IMR-90 (cell line): ENCODE measurements around the gene ZNF559. TPM values are rescaled to one million over a fixed set of nuclear protein-coding genes. Genes with fewer than 3 reads are reported as not detected.

Source experiments
- ATAC-seq: fragments of 200-7000 bp; cut with Tn5 transposase; 2 replicates; pipeline ENCODE4 v1.9.1; 2020; ENCODE audit warnings: low read depth, mild to moderate bottlenecking, moderate library complexity
- BruUV-seq: library from RNA; stranded (reverse); fragments of 400-500 nt; replicated peaks from 2 replicates; lab custom pipeline; 2021; lab: Mats Ljungman, UMichigan
- CTCF ChIA-PET: fragments of 300-600 bp; formaldehyde crosslinking; extraction: SDS; loops from one replicate; lab custom pipeline; 2021; ENCODE audit warnings: antibody characterized with exemption; lab: Yijun Ruan, JAX
- POLR2A ChIA-PET: fragments of 300-600 bp; sonication (Branson Sonifier 250); formaldehyde crosslinking; loops from one replicate; lab custom pipeline; 2022; ENCODE audit warnings: antibody characterized with exemption; ENCODE audit not compliant: unreplicated experiment; lab: Charles Lee
- DNase-seq: peaks from one replicate; pipeline ENCODE4 v3.0.0; 2013
- H2AFZ ChIP-seq: replicated peaks from 2 replicates; pipeline ENCODE3; 2013; ENCODE audit warnings: low read length, mild to moderate bottlenecking; ENCODE audit not compliant: poor library complexity
- H2AK5ac ChIP-seq: 2 replicates; pipeline ENCODE4 v1.6.1; 2013; ENCODE audit warnings: low read depth, low read length, inconsistent platforms
- H2AK9ac ChIP-seq: replicated peaks from 2 replicates; pipeline ENCODE3; 2013; ENCODE audit warnings: mild to moderate bottlenecking, low read depth, low read length, moderate library complexity; ENCODE audit not compliant: poor library complexity
- H2BK120ac ChIP-seq: 2 replicates; pipeline ENCODE4 v1.6.1; 2013; ENCODE audit warnings: low read depth, low read length, inconsistent platforms
- H2BK15ac ChIP-seq: 3 replicates; pipeline ENCODE4 v1.6.1; 2013; ENCODE audit warnings: low read depth, low read length, inconsistent platforms
- H2BK20ac ChIP-seq: 2 replicates; pipeline ENCODE4 v1.6.1; 2013; ENCODE audit warnings: low read depth, mild to moderate bottlenecking, inconsistent platforms, low read length, moderate library complexity
- H2BK5ac ChIP-seq: 2 replicates; pipeline ENCODE4 v1.6.1; 2013; ENCODE audit warnings: mild to moderate bottlenecking, low read depth, low read length, inconsistent platforms; ENCODE audit not compliant: poor library complexity, severe bottlenecking
- H3K14ac ChIP-seq: replicated peaks from 2 replicates; pipeline ENCODE4 v1.6.1; 2013; ENCODE audit warnings: low read depth, low read length, inconsistent platforms
- H3K18ac ChIP-seq: 2 replicates; pipeline ENCODE4 v1.6.1; 2013; ENCODE audit warnings: low read depth, low read length, control low read depth
- H3K23ac ChIP-seq: 2 replicates; pipeline ENCODE4 v1.6.1; 2013; ENCODE audit warnings: low read depth, low read length, inconsistent platforms
- H3K27ac ChIP-seq: 2 replicates; pipeline ENCODE4 v1.5.1; 2013; ENCODE audit warnings: mild to moderate bottlenecking, control low read depth, low read length; ENCODE audit not compliant: insufficient read depth
- H3K27me3 ChIP-seq: 2 replicates; pipeline ENCODE4 v1.6.1; 2013; ENCODE audit warnings: low read length; ENCODE audit not compliant: control insufficient read depth, insufficient read depth
- H3K36me3 ChIP-seq: 2 replicates; pipeline ENCODE4 v1.6.1; 2013; ENCODE audit warnings: low read length, mixed read lengths; ENCODE audit not compliant: control insufficient read depth, insufficient read depth
- H3K4ac ChIP-seq: 2 replicates; pipeline ENCODE4 v1.6.1; 2013; ENCODE audit warnings: low read depth, low read length, inconsistent platforms
- H3K4me1 ChIP-seq: 2 replicates; pipeline ENCODE4 v1.6.1; 2013; ENCODE audit warnings: low read length, mixed read lengths; ENCODE audit not compliant: control insufficient read depth, insufficient read depth
- H3K4me2 ChIP-seq: 2 replicates; pipeline ENCODE4 v1.6.1; 2013; ENCODE audit warnings: low read depth, mild to moderate bottlenecking, control low read depth, low read length, moderate library complexity
- H3K4me3 ChIP-seq: 2 replicates; pipeline ENCODE4 v1.5.1; 2013; ENCODE audit warnings: low read depth, mild to moderate bottlenecking, control low read depth, low read length, moderate library complexity; ENCODE audit not compliant: insufficient read depth
- H3K56ac ChIP-seq: 2 replicates; pipeline ENCODE4 v1.6.1; 2013; ENCODE audit warnings: low read length, inconsistent platforms; ENCODE audit not compliant: insufficient read depth; ENCODE audit errors: extremely low read depth
- H3K79me1 ChIP-seq, 2 experiments: 2 replicates each; pipeline ENCODE4 v1.6.1; 2013; ENCODE audit warnings: low read length in 2 of 2, inconsistent platforms in 1 of 2, low read depth in 1 of 2
- H3K9ac ChIP-seq: 2 replicates; pipeline ENCODE4 v1.6.1; 2013; ENCODE audit warnings: low read depth, low read length, control low read depth
- H3K9me1 ChIP-seq: 2 replicates; pipeline ENCODE4 v1.6.1; 2013; ENCODE audit warnings: low read length, inconsistent platforms; ENCODE audit not compliant: insufficient read depth
- H3K9me3 ChIP-seq: 2 replicates; pipeline ENCODE4 v1.6.1; 2013; ENCODE audit warnings: low read length; ENCODE audit not compliant: control insufficient read depth, insufficient read depth
- H4K20me1 ChIP-seq: 2 replicates; pipeline ENCODE4 v1.6.1; 2013; ENCODE audit warnings: low read length, inconsistent platforms; ENCODE audit not compliant: insufficient read depth
- H4K5ac ChIP-seq: 2 replicates; pipeline ENCODE4 v1.6.1; 2013; ENCODE audit warnings: mild to moderate bottlenecking, low read depth, low read length, control low read depth
- H4K8ac ChIP-seq, 2 experiments: 2 replicates each; pipeline ENCODE4 v1.6.1; 2013; ENCODE audit warnings: low read depth in 2 of 2, low read length in 2 of 2, control low read depth in 1 of 2, inconsistent platforms in 1 of 2
- H4K91ac ChIP-seq: 2 replicates; pipeline ENCODE4 v1.6.1; 2013; ENCODE audit warnings: low read depth, low read length, inconsistent platforms; ENCODE audit not compliant: insufficient read depth
- BHLHE40 ChIP-seq: fragments of 150-350 bp; IDR thresholded peaks from 2 replicates; pipeline ENCODE4 v1.6.1; 2016; ENCODE audit warnings: mild to moderate bottlenecking, low read depth, low read length
- CEBPB ChIP-seq: IDR thresholded peaks from 2 replicates; pipeline ENCODE4 v1.6.1; 2012; ENCODE audit warnings: low read depth, low read length, improper control_type of control experiment
- CHD1 ChIP-seq: IDR thresholded peaks from 2 replicates; pipeline ENCODE4 v1.6.1; 2012; ENCODE audit warnings: low read depth, low read length, improper control_type of control experiment
- MAFK ChIP-seq: IDR thresholded peaks from 2 replicates; pipeline ENCODE4 v1.6.1; 2012; ENCODE audit warnings: low read depth, low read length, improper control_type of control experiment
- MAZ ChIP-seq: IDR thresholded peaks from 2 replicates; pipeline ENCODE4 v1.6.1; 2012; ENCODE audit warnings: low read depth, mild to moderate bottlenecking, low read length, improper control_type of control experiment, moderate library complexity, borderline replicate concordance
- MXI1 ChIP-seq: IDR thresholded peaks from 2 replicates; pipeline ENCODE4 v1.6.1; 2012; ENCODE audit warnings: low read depth, mild to moderate bottlenecking, low read length, moderate library complexity, borderline replicate concordance
- POLR2A ChIP-seq: IDR thresholded peaks from 2 replicates; pipeline ENCODE4 v1.6.1; 2012; ENCODE audit warnings: mild to moderate bottlenecking, low read depth, low read length
- RCOR1 ChIP-seq: IDR thresholded peaks from 2 replicates; pipeline ENCODE4 v1.6.1; 2012; ENCODE audit warnings: mild to moderate bottlenecking, low read length, improper control_type of control experiment; ENCODE audit not compliant: insufficient replicate concordance
- RFX5 ChIP-seq: IDR thresholded peaks from 2 replicates; pipeline ENCODE4 v1.8.0; 2012; ENCODE audit warnings: low read depth, mild to moderate bottlenecking, low read length, moderate library complexity
- SMC3 ChIP-seq: fragments of 150-350 bp; IDR thresholded peaks from 2 replicates; pipeline ENCODE4 v1.6.1; 2016; ENCODE audit warnings: low read depth, mild to moderate bottlenecking, antibody characterized with exemption, low read length, moderate library complexity
- WGBS, 2 experiments: methylation state at CpG; one replicate each; pipeline versions ENCODE4 v1.1.5 to v1.1.7; 2013; ENCODE audit warnings: missing lambda C conversion rate in 2 of 2; ENCODE audit not compliant: insufficient read length in 1 of 2; ENCODE audit errors: extremely low coverage in 2 of 2; 5-methylcytosine and 5-hydroxymethylcytosine counted together
- dilution Hi-C: fragments of 300-500 bp; cut with HindIII; formaldehyde crosslinking; loops from one replicate; pipeline ENCODE4 v1.14.3; 2018; ENCODE audit warnings: low sequenced_read_pairs; ENCODE audit not compliant: unreplicated experiment
- in situ Hi-C: fragments of 300-500 bp; cut with MboI; formaldehyde crosslinking; loops from 3 replicates; pipeline ENCODE4 v1.14.3; 2019; ENCODE audit warnings: low sequenced_read_pairs, inconsistent platforms, mixed read lengths
- intact Hi-C: fragments of 100-400 bp; cut with micrococcal nuclease; formaldehyde crosslinking; loops from 2 replicates; pipeline ENCODE4 v1.10.0; 2022
- polyA plus RNA-seq, 3 experiments: library from polyadenylated mRNA; depleted of rRNA; stranded (reverse); fragments of >200 nt; gene quantifications; 2 replicates each; pipeline ENCODE4 v1.2.3, GENCODE V29; 2012; ENCODE audit warnings: low replicate concordance in 1 of 3
- total RNA-seq: library from RNA; depleted of rRNA; stranded (reverse); fragments of >200 nt; gene quantifications from 2 replicates; pipeline ENCODE4 v1.2.3, GENCODE V29; 2012
- TF ChIP-seq, protein P1 (sequence below): fragments of 150-350 bp; IDR thresholded peaks from 2 replicates; pipeline ENCODE4 v1.6.1; 2017; ENCODE audit warnings: mild to moderate bottlenecking, antibody characterized with exemption, low read length, low read depth

ZNF559 gene
- total and polyA plus RNA-seq, 2 of the 4 experiments (the other 2 are of a cell fraction): 8.8 to 9.9 TPM

DNA sequence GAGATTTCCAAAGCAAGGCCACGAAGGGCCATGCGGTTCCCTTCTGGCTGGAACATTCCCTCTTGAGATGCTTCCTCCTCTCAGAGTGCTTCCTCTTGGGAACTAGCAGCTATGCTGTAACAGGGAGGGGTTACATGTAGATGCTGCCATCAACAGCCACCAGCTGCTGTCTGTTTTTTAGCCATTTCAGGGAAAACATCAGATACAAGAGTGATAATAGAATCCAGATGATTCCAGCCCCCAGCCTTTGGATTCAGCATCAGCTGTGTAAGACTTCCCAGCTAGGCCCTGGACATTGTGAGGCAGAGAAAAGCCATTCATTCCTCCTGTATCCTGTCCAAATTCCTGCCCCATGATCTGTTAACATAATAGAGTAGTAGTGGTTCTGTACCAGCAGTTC lies 30.7 kb downstream of the ZNF559 start:
- no peak overlapping the region for H4K91ac ChIP-seq
- no peak overlapping the region for H2AK5ac ChIP-seq
- H2BK15ac ChIP-seq: no peak overlapping the region
- H2BK120ac ChIP-seq: no peak overlapping the region
- H4K20me1 ChIP-seq: no peaks in the 10 kb centered on the region
- no peak overlapping the region for H3K4me2 ChIP-seq
- no peak overlapping the region for H2AFZ ChIP-seq
- CTCF ChIA-PET: no interaction called here
- no CpG with 5 or more reads among the region's 2 CpGs for WGBS, 2 experiments
- no peak for DNase-seq
- no peak overlapping the region for H2AK9ac ChIP-seq
- H4K5ac ChIP-seq: no peak overlapping the region
- no TSS peak for BruUV-seq
- no peak overlapping the region for H3K4ac ChIP-seq
- no peak overlapping the region for H3K56ac ChIP-seq
- no peak overlapping the region for H3K27ac ChIP-seq
- H3K18ac ChIP-seq: no peak overlapping the region
- no peak for ATAC-seq
- no peak overlapping the region for H2BK5ac ChIP-seq
- H3K27me3 ChIP-seq: no peaks in the 10 kb centered on the region
- no peak overlapping the region for H3K23ac ChIP-seq
- no peak overlapping the region for H2BK20ac ChIP-seq
- H3K36me3 ChIP-seq: peaks cover 3% of the 10 kb centered on the region; the same call in 1 of the 2 replicates
- dilution Hi-C loops: no loop called here
- no peaks in the 10 kb centered on the region for H3K79me1 ChIP-seq
- no peaks in the 10 kb centered on the region for H3K4me1 ChIP-seq
- TF ChIP-seq, protein P1, sequence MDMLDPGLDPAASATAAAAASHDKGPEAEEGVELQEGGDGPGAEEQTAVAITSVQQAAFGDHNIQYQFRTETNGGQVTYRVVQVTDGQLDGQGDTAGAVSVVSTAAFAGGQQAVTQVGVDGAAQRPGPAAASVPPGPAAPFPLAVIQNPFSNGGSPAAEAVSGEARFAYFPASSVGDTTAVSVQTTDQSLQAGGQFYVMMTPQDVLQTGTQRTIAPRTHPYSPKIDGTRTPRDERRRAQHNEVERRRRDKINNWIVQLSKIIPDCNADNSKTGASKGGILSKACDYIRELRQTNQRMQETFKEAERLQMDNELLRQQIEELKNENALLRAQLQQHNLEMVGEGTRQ: no peak
- TF ChIP-seq CHD1 (no peak), RCOR1 (no peak), SMC3 (no peak), MAZ (no peak), MAFK (no peak), MXI1 (no peak), RFX5 (no peak), POLR2A (no peak), CEBPB (no peak), BHLHE40 (no peak)
- no peaks in the 10 kb centered on the region for H3K9me1 ChIP-seq
- H4K8ac ChIP-seq: no peak overlapping the region
- no peak overlapping the region for H3K4me3 ChIP-seq
- POLR2A ChIA-PET: no interaction called here
- no peak overlapping the region for H3K9ac ChIP-seq
- in situ Hi-C loops: no loop called here
- H3K14ac ChIP-seq: no peak overlapping the region
- peaks cover 47% of the 10 kb centered on the region for H3K9me3 ChIP-seq
- intact Hi-C loops: no loop called here
